WTC11 (cell line): ENCODE data around the gene UBE2F. TPM values are rescaled to one million over a fixed set of nuclear protein-coding genes. Genes with fewer than 3 reads are reported as not detected.

Source experiments
- ATAC-seq: fragments of 200-7000 bp; cut with Tn5 transposase; 2 replicates; pipeline ENCODE4 v1.10.0; 2021; ENCODE audit warnings: mild to moderate bottlenecking, moderate library complexity
- CTCF ChIA-PET: fragments of 300-600 bp; sonication (Branson Sonifier 250); formaldehyde crosslinking; loops from one replicate; lab custom pipeline; 2021; ENCODE audit warnings: antibody characterized with exemption; lab: Charles Lee
- POLR2A ChIA-PET: fragments of 350-600 bp; sonication (Branson Sonifier 250); formaldehyde crosslinking; loops from one replicate; lab custom pipeline; 2021; ENCODE audit warnings: antibody characterized with exemption; lab: Charles Lee
- DNase-seq: peaks from one replicate; pipeline ENCODE4 v3.0.0; 2021; ENCODE audit warnings: low spot score
- H3K27ac Mint-ChIP-seq: 2 replicates; pipeline ENCODE4 v1.8.0; 2021; ENCODE audit warnings: mixed read lengths
- H3K27me3 Mint-ChIP-seq: 2 replicates; pipeline ENCODE4 v1.8.0; 2021; ENCODE audit warnings: low read depth, mild to moderate bottlenecking, moderate library complexity, mixed read lengths
- H3K36me3 Mint-ChIP-seq: 2 replicates; pipeline ENCODE4 v1.8.0; 2021; ENCODE audit warnings: mixed read lengths
- H3K4me1 Mint-ChIP-seq: 2 replicates; pipeline ENCODE4 v1.8.0; 2022; ENCODE audit warnings: mixed read lengths
- H3K4me3 Mint-ChIP-seq: 2 replicates; pipeline ENCODE4 v1.8.0; 2021; ENCODE audit warnings: mild to moderate bottlenecking, moderate library complexity, mixed read lengths
- H3K9me3 Mint-ChIP-seq: 2 replicates; pipeline ENCODE4 v1.8.0; 2021; ENCODE audit warnings: mixed read lengths
- ATF1 ChIP-seq: sonication (generic); formaldehyde crosslinking; IDR thresholded peaks from 2 replicates; pipeline ENCODE4 v1.8.1; 2023; ENCODE audit warnings: mild to moderate bottlenecking, moderate library complexity, missing genetic modification reagents
- ESRRA ChIP-seq: sonication (generic); formaldehyde crosslinking; IDR thresholded peaks from 2 replicates; pipeline ENCODE4 v1.8.1; 2022; ENCODE audit warnings: mild to moderate bottlenecking, missing genetic modification reagents, borderline replicate concordance
- FOXJ3 ChIP-seq: sonication (generic); formaldehyde crosslinking; IDR thresholded peaks from 2 replicates; pipeline ENCODE4 v1.9.0; 2021; ENCODE audit warnings: missing genetic modification reagents, mild to moderate bottlenecking, borderline replicate concordance
- JAZF1 ChIP-seq: fragments of 250-450 bp; sonication (Bioruptor Pico); IDR thresholded peaks from 2 replicates; pipeline ENCODE4 v1.9.0; 2021; ENCODE audit warnings: moderate library complexity, mild to moderate bottlenecking, inconsistent platforms
- MYBL2 ChIP-seq: sonication (generic); formaldehyde crosslinking; IDR thresholded peaks from 2 replicates; pipeline ENCODE4 v1.8.1; 2023; ENCODE audit warnings: mild to moderate bottlenecking, moderate library complexity, missing genetic modification reagents
- NFYB ChIP-seq: sonication (generic); formaldehyde crosslinking; conservative IDR thresholded peaks from 2 replicates; pipeline ENCODE4 v1.8.0; 2022; ENCODE audit warnings: low read depth, missing genetic modification reagents
- NR1H2 ChIP-seq: sonication (generic); formaldehyde crosslinking; IDR thresholded peaks from 2 replicates; pipeline ENCODE4 v1.9.0; 2021; ENCODE audit warnings: mild to moderate bottlenecking, moderate library complexity, missing genetic modification reagents
- PRRX2 ChIP-seq: fragments of 250-450 bp; sonication (Bioruptor Pico); IDR thresholded peaks from 2 replicates; pipeline ENCODE4 v1.8.0; 2021; ENCODE audit warnings: mild to moderate bottlenecking
- SMAD4 ChIP-seq: sonication (generic); formaldehyde crosslinking; IDR thresholded peaks from 2 replicates; pipeline ENCODE4 v1.8.0; 2022; ENCODE audit warnings: mild to moderate bottlenecking, missing genetic modification reagents
- SP1 ChIP-seq: sonication (generic); formaldehyde crosslinking; conservative IDR thresholded peaks from 2 replicates; pipeline ENCODE4 v1.8.1; 2022; ENCODE audit warnings: missing genetic modification reagents
- TEAD1 ChIP-seq: sonication (generic); formaldehyde crosslinking; IDR thresholded peaks from 2 replicates; pipeline ENCODE4 v1.8.0; 2022; ENCODE audit warnings: mild to moderate bottlenecking, missing genetic modification reagents
- TEAD4 ChIP-seq: sonication (generic); formaldehyde crosslinking; IDR thresholded peaks from 2 replicates; pipeline ENCODE4 v1.8.0; 2022; ENCODE audit warnings: mild to moderate bottlenecking, missing genetic modification reagents
- ZNF317 ChIP-seq: sonication (generic); formaldehyde crosslinking; IDR thresholded peaks from 2 replicates; pipeline ENCODE4 v1.8.1; 2023; ENCODE audit warnings: low read depth, mild to moderate bottlenecking, moderate library complexity, missing genetic modification reagents, borderline replicate concordance
- total RNA-seq: library from RNA; stranded (reverse); gene quantifications from 3 replicates; pipeline ENCODE4 v1.2.3, GENCODE V29; 2021
- TF ChIP-seq, protein P1 (sequence below): sonication (generic); formaldehyde crosslinking; IDR thresholded peaks from 2 replicates; pipeline ENCODE4 v1.8.1; 2022; ENCODE audit warnings: mild to moderate bottlenecking, missing genetic modification reagents, moderate library complexity, borderline replicate concordance
- TF ChIP-seq, protein P2 (sequence below): sonication (generic); formaldehyde crosslinking; IDR thresholded peaks from 2 replicates; pipeline ENCODE4 v1.8.0; 2023; ENCODE audit warnings: mild to moderate bottlenecking, missing genetic modification reagents
- TF ChIP-seq, protein P3 (sequence below): sonication (generic); formaldehyde crosslinking; IDR thresholded peaks from 2 replicates; pipeline ENCODE4 v1.8.0; 2022; ENCODE audit warnings: missing genetic modification reagents
- TF ChIP-seq, protein P4 (sequence below): fragments of 250-450 bp; sonication (Bioruptor Pico); IDR thresholded peaks from 2 replicates; pipeline ENCODE4 v2.1.2; 2022; ENCODE audit warnings: mild to moderate bottlenecking, moderate library complexity
- TF ChIP-seq, protein P5 (sequence below): sonication (generic); formaldehyde crosslinking; IDR thresholded peaks from 2 replicates; pipeline ENCODE4 v1.8.1; 2023; ENCODE audit warnings: mild to moderate bottlenecking, missing genetic modification reagents, borderline replicate concordance

Gene UBE2F
- total RNA-seq, 1 experiment from 2014 or later: 49.5 TPM

DNA sequence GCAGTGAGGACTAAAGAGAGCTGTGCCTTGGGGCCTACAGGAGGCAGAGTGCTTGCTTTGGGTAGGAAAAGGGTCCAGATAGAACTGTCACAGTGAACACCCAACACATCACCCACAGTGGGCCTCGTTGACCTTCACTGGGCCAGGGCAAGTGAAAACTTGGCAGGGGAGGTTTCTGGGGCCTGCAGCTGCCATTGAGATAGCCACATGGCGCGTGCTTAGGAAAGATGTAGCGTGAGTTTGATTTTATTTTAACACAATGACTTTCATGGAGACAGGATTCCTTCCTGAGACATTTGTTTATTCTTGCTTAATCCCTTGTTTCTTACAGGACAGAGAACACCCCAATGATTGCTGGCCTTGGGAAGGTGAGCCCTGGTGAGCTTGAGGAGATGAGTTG is 124.1 kb downstream of the UBE2F start:
- Mint-ChIP-seq H3K36me3 (peaks cover 33% of the 10 kb centered on the region), H3K4me1 (peaks cover 20% of the 10 kb centered on the region), H3K27me3 (no peaks in the 10 kb centered on the region), H3K27ac (no peak overlapping the region; the same call in 1 of the 2 replicates), H3K4me3 (no peak overlapping the region), H3K9me3 (no peaks in the 10 kb centered on the region)
- ATAC-seq: no peak
- TF ChIP-seq ATF1 (CRISPR knock-in tag) (no peak), NFYB (no peak), SMAD4 (CRISPR knock-in tag) (no peak), ZNF317 (no peak), TEAD4 (no peak), NR1H2 (no peak), ESRRA (CRISPR knock-in tag) (no peak), TEAD1 (no peak), SP1 (CRISPR knock-in tag) (no peak), MYBL2 (no peak), JAZF1 (CRISPR knock-in tag) (no peak), FOXJ3 (CRISPR knock-in tag) (no peak), PRRX2 (no peak)
- TF ChIP-seq, protein P1, sequence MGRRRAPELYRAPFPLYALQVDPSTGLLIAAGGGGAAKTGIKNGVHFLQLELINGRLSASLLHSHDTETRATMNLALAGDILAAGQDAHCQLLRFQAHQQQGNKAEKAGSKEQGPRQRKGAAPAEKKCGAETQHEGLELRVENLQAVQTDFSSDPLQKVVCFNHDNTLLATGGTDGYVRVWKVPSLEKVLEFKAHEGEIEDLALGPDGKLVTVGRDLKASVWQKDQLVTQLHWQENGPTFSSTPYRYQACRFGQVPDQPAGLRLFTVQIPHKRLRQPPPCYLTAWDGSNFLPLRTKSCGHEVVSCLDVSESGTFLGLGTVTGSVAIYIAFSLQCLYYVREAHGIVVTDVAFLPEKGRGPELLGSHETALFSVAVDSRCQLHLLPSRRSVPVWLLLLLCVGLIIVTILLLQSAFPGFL (CRISPR knock-in tag): no peak
- TF ChIP-seq, protein P2, sequence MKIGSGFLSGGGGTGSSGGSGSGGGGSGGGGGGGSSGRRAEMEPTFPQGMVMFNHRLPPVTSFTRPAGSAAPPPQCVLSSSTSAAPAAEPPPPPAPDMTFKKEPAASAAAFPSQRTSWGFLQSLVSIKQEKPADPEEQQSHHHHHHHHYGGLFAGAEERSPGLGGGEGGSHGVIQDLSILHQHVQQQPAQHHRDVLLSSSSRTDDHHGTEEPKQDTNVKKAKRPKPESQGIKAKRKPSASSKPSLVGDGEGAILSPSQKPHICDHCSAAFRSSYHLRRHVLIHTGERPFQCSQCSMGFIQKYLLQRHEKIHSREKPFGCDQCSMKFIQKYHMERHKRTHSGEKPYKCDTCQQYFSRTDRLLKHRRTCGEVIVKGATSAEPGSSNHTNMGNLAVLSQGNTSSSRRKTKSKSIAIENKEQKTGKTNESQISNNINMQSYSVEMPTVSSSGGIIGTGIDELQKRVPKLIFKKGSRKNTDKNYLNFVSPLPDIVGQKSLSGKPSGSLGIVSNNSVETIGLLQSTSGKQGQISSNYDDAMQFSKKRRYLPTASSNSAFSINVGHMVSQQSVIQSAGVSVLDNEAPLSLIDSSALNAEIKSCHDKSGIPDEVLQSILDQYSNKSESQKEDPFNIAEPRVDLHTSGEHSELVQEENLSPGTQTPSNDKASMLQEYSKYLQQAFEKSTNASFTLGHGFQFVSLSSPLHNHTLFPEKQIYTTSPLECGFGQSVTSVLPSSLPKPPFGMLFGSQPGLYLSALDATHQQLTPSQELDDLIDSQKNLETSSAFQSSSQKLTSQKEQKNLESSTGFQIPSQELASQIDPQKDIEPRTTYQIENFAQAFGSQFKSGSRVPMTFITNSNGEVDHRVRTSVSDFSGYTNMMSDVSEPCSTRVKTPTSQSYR (CRISPR knock-in tag): no peak
- TF ChIP-seq, protein P3, sequence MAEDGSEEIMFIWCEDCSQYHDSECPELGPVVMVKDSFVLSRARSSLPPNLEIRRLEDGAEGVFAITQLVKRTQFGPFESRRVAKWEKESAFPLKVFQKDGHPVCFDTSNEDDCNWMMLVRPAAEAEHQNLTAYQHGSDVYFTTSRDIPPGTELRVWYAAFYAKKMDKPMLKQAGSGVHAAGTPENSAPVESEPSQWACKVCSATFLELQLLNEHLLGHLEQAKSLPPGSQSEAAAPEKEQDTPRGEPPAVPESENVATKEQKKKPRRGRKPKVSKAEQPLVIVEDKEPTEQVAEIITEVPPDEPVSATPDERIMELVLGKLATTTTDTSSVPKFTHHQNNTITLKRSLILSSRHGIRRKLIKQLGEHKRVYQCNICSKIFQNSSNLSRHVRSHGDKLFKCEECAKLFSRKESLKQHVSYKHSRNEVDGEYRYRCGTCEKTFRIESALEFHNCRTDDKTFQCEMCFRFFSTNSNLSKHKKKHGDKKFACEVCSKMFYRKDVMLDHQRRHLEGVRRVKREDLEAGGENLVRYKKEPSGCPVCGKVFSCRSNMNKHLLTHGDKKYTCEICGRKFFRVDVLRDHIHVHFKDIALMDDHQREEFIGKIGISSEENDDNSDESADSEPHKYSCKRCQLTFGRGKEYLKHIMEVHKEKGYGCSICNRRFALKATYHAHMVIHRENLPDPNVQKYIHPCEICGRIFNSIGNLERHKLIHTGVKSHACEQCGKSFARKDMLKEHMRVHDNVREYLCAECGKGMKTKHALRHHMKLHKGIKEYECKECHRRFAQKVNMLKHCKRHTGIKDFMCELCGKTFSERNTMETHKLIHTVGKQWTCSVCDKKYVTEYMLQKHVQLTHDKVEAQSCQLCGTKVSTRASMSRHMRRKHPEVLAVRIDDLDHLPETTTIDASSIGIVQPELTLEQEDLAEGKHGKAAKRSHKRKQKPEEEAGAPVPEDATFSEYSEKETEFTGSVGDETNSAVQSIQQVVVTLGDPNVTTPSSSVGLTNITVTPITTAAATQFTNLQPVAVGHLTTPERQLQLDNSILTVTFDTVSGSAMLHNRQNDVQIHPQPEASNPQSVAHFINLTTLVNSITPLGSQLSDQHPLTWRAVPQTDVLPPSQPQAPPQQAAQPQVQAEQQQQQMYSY (CRISPR knock-in tag): no peak
- TF ChIP-seq, protein P4, sequence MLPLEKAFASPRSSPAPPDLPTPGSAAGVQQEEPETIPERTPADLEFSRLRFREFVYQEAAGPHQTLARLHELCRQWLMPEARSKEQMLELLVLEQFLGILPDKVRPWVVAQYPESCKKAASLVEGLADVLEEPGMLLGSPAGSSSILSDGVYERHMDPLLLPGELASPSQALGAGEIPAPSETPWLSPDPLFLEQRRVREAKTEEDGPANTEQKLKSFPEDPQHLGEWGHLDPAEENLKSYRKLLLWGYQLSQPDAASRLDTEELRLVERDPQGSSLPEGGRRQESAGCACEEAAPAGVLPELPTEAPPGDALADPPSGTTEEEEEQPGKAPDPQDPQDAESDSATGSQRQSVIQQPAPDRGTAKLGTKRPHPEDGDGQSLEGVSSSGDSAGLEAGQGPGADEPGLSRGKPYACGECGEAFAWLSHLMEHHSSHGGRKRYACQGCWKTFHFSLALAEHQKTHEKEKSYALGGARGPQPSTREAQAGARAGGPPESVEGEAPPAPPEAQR (CRISPR knock-in tag): no peak
- TF ChIP-seq, protein P5, sequence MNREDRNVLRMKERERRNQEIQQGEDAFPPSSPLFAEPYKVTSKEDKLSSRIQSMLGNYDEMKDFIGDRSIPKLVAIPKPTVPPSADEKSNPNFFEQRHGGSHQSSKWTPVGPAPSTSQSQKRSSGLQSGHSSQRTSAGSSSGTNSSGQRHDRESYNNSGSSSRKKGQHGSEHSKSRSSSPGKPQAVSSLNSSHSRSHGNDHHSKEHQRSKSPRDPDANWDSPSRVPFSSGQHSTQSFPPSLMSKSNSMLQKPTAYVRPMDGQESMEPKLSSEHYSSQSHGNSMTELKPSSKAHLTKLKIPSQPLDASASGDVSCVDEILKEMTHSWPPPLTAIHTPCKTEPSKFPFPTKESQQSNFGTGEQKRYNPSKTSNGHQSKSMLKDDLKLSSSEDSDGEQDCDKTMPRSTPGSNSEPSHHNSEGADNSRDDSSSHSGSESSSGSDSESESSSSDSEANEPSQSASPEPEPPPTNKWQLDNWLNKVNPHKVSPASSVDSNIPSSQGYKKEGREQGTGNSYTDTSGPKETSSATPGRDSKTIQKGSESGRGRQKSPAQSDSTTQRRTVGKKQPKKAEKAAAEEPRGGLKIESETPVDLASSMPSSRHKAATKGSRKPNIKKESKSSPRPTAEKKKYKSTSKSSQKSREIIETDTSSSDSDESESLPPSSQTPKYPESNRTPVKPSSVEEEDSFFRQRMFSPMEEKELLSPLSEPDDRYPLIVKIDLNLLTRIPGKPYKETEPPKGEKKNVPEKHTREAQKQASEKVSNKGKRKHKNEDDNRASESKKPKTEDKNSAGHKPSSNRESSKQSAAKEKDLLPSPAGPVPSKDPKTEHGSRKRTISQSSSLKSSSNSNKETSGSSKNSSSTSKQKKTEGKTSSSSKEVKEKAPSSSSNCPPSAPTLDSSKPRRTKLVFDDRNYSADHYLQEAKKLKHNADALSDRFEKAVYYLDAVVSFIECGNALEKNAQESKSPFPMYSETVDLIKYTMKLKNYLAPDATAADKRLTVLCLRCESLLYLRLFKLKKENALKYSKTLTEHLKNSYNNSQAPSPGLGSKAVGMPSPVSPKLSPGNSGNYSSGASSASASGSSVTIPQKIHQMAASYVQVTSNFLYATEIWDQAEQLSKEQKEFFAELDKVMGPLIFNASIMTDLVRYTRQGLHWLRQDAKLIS (CRISPR knock-in tag): no peak
- CTCF ChIA-PET: no interaction called here
- POLR2A ChIA-PET: no interaction called here
- no peak for DNase-seq
